ENCODE results near the gene ST7.

DNA sequence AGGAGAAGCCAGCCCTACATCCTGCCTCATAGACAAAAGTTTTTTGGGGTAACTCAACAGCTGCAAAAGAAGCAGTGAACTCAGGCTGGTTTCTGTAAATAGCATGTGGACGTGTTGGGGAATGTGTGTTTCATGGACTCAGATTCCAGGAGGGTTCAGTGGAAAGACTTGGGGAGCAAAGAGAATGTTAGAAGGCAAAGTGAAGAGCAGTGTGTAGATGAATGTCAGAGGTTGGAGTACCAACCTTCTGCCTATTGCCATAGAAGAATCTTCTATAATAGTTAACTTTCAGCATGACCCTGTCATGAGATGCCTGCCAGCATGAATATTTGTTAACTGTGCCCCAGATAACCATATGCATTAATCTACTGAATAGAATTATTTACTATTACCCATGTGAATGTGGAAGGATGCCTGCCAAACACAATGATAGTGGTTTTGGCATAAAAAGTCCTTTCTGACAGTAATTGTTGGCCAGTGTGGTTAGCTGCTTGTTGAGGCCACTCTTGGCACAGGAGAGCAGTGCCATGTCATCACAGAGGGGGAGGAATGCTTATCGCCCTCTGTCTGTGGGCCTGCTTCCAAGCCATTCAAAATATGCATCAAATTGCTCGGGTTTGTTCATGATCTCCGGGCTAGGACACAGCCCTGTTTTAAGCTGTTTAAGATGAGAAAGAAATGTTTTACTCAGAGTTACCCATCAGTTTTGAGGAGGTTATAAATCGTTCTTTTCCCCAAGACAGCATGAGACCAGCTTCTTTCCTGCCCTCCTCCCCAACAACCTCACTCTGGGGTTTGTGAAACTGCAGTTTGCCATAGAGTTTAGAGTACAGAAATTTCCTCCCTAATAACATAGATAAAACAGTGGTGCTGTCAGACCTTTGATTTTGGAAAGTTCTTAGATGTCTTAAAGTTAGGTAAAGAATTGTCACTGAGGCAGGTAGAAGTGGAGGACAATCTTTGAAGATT lies 204.2 kb downstream of the ST7 start:
- peak; percentile 26 for TF ChIP-seq CTCF (IDR thresholded peaks at IDR 0.05; ENCODE audit: poor library complexity)
- TF ChIP-seq EZH2 (IDR thresholded peaks at IDR 0.05; ENCODE audit: borderline replicate concordance), result no peak
- TF ChIP-seq EZH2phosphoT487 (IDR thresholded peaks at IDR 0.05; ENCODE audit: low read depth, severe bottlenecking, unreplicated experiment), result no peak

All from hepatocyte (in vitro differentiated cells).